Lower leg skin (tissue), 3 donors: Measurements from ENCODE around the gene CDH22.

Experiments used
- CTCF ChIP-seq, 3 donors: fragments of 450-650 bp; IDR thresholded peaks; one replicate each; pipeline ENCODE4 v1.5.1; 2016; ENCODE audit warnings: antibody characterized with exemption in 3 of 3, mild to moderate bottlenecking in 3 of 3, moderate library complexity in 2 of 3
- POLR2A ChIP-seq, 2 donors: fragments of 450-650 bp; IDR thresholded peaks; one replicate each; pipeline ENCODE4 v1.6.1; 2016 to 2017; ENCODE audit warnings: antibody characterized with exemption in 2 of 2, mild to moderate bottlenecking in 1 of 2, moderate library complexity in 1 of 2

GRCh38 chr20:46174469-46175126 lies 133.7 kb downstream of the CDH22 start:
- TF ChIP-seq CTCF (IDR thresholded peaks at IDR 0.05) (peak in 1 of 3 donors; percentile 24), POLR2A (IDR thresholded peaks at IDR 0.05) (no peak)
